OCI-LY3 (cell line): ENCODE data around the gene GNAZ.
A peak's percentile ranks its signal among the peaks of the same experiment; 100 is the strongest.

Source experiments
- H2AFZ ChIP-seq: fragments of 200-600, 300-600 bp; shearing (Covaris generic); 2 replicates; pipeline ENCODE4 v1.6.0; 2014; ENCODE audit warnings: antibody characterized with exemption, low read depth, low read length
- H3K27ac ChIP-seq: fragments of 200-600, 300-600 bp; sonication (generic); 2 replicates; pipeline ENCODE4 v1.5.1; 2014; ENCODE audit warnings: mild to moderate bottlenecking, low read length, moderate library complexity, mixed read lengths
- H3K27me3 ChIP-seq: fragments of 200-600, 300-600 bp; sonication (generic); 2 replicates; pipeline ENCODE4 v1.6.1; 2014; ENCODE audit warnings: low read depth, low read length, mixed read lengths
- H3K36me3 ChIP-seq: fragments of 200-600, 300-600 bp; sonication (generic); replicated peaks from 2 replicates; pipeline ENCODE3; 2014; ENCODE audit warnings: low read depth, low read length, mixed read lengths
- H3K4me1 ChIP-seq: fragments of 300-600, 200-600 bp; sonication (generic); 2 replicates; pipeline ENCODE4 v1.6.1; 2014; ENCODE audit warnings: low read length, mixed read lengths
- H3K4me2 ChIP-seq: fragments of 200-600, 300-600 bp; sonication (generic); 2 replicates; pipeline ENCODE4 v1.6.1; 2014; ENCODE audit warnings: low read length, mixed read lengths
- H3K4me3 ChIP-seq: fragments of 300-600, 200-600 bp; sonication (generic); 2 replicates; pipeline ENCODE4 v1.5.1; 2014; ENCODE audit warnings: antibody characterized with exemption, mild to moderate bottlenecking, low read length, moderate library complexity
- H3K79me2 ChIP-seq: fragments of 300-600, 200-600 bp; shearing (Covaris generic); 2 replicates; pipeline ENCODE4 v1.6.1; 2014; ENCODE audit warnings: mild to moderate bottlenecking, low read length, mixed read lengths
- H3K9ac ChIP-seq: fragments of 300-600, 200-600 bp; shearing (Covaris generic); 2 replicates; pipeline ENCODE4 v1.6.0; 2014; ENCODE audit warnings: mild to moderate bottlenecking, low read length, moderate library complexity
- H3K9me3 ChIP-seq: fragments of 200-600, 300-600 bp; shearing (Covaris generic); 2 replicates; pipeline ENCODE4 v1.6.1; 2014; ENCODE audit warnings: low read length, mixed read lengths; ENCODE audit not compliant: insufficient read depth
- H4K20me1 ChIP-seq: fragments of 200-600, 300-600 bp; sonication (generic); 2 replicates; pipeline ENCODE4 v1.6.1; 2016; ENCODE audit warnings: low read length, mixed read lengths; ENCODE audit not compliant: insufficient read depth
- EZH2phosphoT487 ChIP-seq: fragments of 200-600 bp; shearing (Covaris generic); IDR thresholded peaks from 2 replicates; pipeline ENCODE4 v1.6.1; 2018; ENCODE audit warnings: antibody characterized with exemption, mixed run types, low read depth
- TF ChIP-seq, protein P1 (sequence below): fragments of 200-600, 300-600 bp; sonication (generic); IDR thresholded peaks from 2 replicates; pipeline ENCODE4 v1.5.1; 2014; ENCODE audit warnings: antibody characterized with exemption, low read length, low read depth

GNAZ gene

DNA sequence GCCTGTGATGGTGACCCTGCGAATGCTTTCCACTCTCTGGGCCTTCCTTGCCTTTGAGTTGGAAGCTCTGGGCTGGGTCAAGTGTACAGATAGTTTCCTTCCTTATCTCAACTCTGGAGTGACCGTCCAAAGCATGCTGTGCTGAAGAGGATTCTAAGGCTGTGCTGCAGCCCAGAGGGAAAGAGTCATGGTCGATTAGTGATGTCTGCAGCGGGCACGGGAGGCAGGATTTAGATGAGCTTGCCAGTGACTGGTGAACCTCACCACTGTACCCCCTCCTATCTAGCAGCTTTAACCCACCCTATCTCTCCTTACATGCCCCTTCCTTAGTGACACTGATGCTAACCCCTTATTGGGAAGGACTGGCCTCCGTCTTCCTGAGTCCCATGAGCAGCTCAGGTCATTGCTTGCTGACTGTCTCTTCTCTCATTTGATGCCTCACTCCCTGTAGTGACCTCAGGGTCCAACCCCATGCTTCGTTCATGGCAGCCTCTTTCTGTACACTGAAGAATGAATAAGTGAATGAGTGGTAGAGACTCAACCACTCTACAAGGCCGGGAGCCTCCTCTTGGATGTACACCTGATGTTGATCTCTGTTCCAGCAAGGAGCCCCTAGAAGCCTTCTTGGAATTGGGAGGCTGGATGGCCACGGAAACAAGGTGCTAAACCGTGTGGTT lies 6.7 kb downstream of the GNAZ start:
- Histone ChIP-seq H3K9me3 (no peaks in the 10 kb centered on the region), H3K27ac (no peak overlapping the region), H3K27me3 (no peaks in the 10 kb centered on the region), H3K4me1 (peaks cover 5% of the 10 kb centered on the region), H4K20me1 (peaks cover 96% of the 10 kb centered on the region), H3K36me3 (peaks cover 70% of the 10 kb centered on the region), H3K4me2 (no peak overlapping the region), H3K9ac (no peak overlapping the region), H3K79me2 (peaks cover 96% of the 10 kb centered on the region), H3K4me3 (no peak overlapping the region), H2AFZ (no peak overlapping the region)
- no peak for TF ChIP-seq EZH2phosphoT487
- TF ChIP-seq, protein P1, sequence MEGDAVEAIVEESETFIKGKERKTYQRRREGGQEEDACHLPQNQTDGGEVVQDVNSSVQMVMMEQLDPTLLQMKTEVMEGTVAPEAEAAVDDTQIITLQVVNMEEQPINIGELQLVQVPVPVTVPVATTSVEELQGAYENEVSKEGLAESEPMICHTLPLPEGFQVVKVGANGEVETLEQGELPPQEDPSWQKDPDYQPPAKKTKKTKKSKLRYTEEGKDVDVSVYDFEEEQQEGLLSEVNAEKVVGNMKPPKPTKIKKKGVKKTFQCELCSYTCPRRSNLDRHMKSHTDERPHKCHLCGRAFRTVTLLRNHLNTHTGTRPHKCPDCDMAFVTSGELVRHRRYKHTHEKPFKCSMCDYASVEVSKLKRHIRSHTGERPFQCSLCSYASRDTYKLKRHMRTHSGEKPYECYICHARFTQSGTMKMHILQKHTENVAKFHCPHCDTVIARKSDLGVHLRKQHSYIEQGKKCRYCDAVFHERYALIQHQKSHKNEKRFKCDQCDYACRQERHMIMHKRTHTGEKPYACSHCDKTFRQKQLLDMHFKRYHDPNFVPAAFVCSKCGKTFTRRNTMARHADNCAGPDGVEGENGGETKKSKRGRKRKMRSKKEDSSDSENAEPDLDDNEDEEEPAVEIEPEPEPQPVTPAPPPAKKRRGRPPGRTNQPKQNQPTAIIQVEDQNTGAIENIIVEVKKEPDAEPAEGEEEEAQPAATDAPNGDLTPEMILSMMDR = no peak

DNA sequence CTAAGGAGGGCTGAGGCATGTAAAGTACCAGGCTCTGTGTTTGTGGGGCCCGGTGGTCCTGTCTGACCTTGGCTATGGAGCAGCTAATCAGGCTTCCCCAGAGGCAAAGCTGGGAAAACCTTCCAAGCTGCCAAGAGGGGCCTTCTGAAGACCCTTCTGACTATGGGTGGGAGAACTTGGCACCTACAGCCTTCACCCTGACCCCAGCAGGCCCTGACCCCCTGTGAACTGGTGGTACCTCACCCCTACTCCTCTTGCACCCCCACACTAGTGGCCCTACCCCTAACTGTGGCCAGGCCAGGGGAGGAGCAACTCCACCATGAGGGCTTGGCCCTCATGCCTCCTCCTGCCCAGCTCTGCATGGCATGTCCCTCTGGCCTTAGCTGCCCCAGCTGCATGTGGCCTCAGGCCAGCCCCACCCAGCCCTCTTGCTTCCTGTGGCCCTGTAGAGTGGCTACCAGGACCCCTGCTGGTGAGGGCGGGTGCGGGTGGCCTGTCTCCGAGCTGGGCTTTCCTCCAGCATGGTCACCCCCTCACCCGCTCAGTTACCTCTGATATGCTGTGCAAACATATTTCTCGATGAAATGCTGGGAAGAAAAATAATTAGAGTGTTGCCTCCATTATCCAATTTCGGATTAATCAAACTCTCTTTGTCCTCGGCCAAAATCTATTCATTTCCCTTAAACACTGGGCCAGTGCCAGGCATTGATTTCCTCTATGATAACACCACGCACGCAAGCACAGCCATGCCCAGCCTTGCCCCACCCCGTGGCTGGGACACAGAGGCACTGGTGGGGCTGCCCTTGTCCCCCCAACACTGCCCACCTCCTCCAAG lies 7.5 kb downstream of the GNAZ start:
- no peaks in the 10 kb centered on the region for H3K27me3 ChIP-seq
- no peak for TF ChIP-seq EZH2phosphoT487
- TF ChIP-seq, protein P1 = peak; percentile 15; the same call in 1 of the 2 replicates
- no peak overlapping the region for H3K9ac ChIP-seq
- H3K4me1 ChIP-seq = no peaks in the 10 kb centered on the region
- H3K4me3 ChIP-seq = no peak overlapping the region
- peaks cover 96% of the 10 kb centered on the region for H4K20me1 ChIP-seq
- peaks cover 96% of the 10 kb centered on the region for H3K79me2 ChIP-seq
- peaks cover 64% of the 10 kb centered on the region for H3K36me3 ChIP-seq
- no peak overlapping the region for H3K27ac ChIP-seq
- H2AFZ ChIP-seq = no peak overlapping the region
- H3K4me2 ChIP-seq = no peak overlapping the region
- H3K9me3 ChIP-seq = no peaks in the 10 kb centered on the region

DNA sequence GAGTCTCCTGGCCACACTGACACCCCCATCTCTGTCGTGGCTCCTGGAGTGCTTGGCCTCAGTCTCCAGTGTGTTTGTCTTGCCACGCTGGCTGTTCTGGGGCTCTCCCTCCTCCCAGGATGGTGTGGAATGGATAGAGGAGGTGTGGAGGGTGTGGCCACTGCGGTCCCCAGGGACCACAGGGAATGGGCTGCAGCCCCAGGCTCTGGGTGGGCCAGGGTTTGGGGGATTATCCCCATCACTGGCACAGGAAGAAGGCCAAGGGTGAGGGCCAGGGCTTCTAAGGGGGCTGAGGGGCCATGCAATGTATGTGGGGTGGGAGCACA lies 8.1 kb downstream of the GNAZ start:
- peaks cover 58% of the 10 kb centered on the region for H3K36me3 ChIP-seq
- peaks cover 96% of the 10 kb centered on the region for H4K20me1 ChIP-seq
- H3K4me3 ChIP-seq = no peak overlapping the region
- TF ChIP-seq EZH2phosphoT487 = no peak
- TF ChIP-seq, protein P1 = no peak
- no peaks in the 10 kb centered on the region for H3K27me3 ChIP-seq
- peaks cover 96% of the 10 kb centered on the region for H3K79me2 ChIP-seq
- H3K9me3 ChIP-seq = no peaks in the 10 kb centered on the region
- H3K4me1 ChIP-seq = no peaks in the 10 kb centered on the region
- H3K27ac ChIP-seq = no peak overlapping the region
- no peak overlapping the region for H3K9ac ChIP-seq
- H3K4me2 ChIP-seq = no peak overlapping the region
- no peak overlapping the region for H2AFZ ChIP-seq

DNA sequence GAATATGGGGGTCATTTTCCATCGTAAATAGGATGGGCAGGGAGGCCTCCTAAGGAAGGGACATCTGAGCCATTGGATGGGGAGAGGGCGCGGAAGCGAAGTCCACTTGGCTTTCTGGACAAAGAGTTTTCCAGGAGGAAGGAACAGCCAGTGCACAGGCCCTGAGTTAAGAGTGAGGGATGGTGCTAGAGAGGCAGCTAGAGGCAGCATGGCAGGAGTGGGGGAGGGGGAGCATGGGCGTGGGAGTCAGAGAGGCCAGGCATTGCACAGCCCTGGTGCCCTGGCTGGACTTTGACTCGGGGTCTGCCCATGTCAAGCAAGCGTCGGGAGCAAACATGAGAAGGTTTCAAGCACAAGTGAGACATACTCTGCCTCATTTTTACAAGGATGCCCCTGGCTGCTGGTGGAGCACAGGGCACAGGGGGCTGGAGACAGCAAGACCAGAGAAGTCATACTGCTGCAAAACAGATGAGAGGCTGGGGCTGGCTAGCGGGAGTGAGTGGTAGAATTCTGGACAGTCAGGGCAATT lies 9.0 kb downstream of the GNAZ start:
- H3K4me3 ChIP-seq = no peak overlapping the region
- H3K36me3 ChIP-seq = peaks cover 50% of the 10 kb centered on the region
- TF ChIP-seq, protein P1 = no peak
- no peak for TF ChIP-seq EZH2phosphoT487
- peaks cover 96% of the 10 kb centered on the region for H4K20me1 ChIP-seq
- no peak overlapping the region for H3K4me2 ChIP-seq
- no peak overlapping the region for H3K9ac ChIP-seq
- no peak overlapping the region for H2AFZ ChIP-seq
- H3K9me3 ChIP-seq = no peaks in the 10 kb centered on the region
- H3K79me2 ChIP-seq = peaks cover 96% of the 10 kb centered on the region
- no peaks in the 10 kb centered on the region for H3K27me3 ChIP-seq
- no peak overlapping the region for H3K27ac ChIP-seq
- H3K4me1 ChIP-seq = no peaks in the 10 kb centered on the region
